ENCODE measurements around the gene MSL3B.

DNA sequence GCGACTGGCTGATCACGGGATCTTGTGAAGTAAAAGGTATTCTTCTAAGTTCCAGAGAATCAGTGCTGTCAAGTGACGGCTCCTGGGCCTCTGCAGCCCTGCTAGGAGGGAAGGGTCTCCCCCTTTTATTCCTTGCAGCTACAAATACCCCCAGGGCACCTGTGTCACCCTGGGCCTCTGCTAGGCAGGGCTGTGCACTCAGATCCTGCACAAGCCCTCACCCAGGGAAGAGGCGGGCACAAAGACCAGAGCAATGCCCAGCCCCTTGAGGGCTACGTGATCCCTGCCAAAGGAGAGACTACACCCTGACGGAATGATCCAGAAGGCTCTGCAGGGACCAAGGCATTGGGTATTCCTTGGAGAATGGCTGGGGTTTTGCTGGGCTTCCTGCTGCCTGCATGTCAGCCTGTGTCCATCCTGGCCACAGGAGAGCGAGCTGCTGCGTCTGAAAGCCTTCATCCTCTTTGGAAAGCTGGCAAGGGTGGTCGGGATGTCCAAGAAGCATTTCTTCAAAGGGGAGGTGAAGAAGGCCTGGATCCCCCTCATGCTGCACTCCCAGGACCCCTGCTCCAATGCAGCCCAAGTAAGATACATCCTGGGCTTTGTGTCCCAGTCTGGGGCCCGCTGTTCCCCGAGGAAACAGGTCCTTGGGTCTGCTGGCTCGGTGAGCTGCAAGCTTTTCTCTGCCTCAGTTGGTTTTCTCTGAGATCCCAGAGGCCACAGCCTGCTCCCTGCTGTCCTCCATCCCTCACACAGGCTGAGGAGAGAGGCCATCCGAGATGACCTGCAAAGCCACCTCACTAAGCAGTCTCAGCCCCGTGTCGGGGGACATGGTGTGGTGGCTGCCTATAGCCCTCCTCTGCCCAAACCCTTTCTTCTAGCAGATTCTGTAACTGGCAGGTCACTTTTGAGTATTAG, 38.7 kb downstream of the MSL3B start:
- TF ChIP-seq EZH2phosphoT487 (IDR thresholded peaks at IDR 0.05; ENCODE audit: low read depth), result no peak
- TF ChIP-seq, protein P1, sequence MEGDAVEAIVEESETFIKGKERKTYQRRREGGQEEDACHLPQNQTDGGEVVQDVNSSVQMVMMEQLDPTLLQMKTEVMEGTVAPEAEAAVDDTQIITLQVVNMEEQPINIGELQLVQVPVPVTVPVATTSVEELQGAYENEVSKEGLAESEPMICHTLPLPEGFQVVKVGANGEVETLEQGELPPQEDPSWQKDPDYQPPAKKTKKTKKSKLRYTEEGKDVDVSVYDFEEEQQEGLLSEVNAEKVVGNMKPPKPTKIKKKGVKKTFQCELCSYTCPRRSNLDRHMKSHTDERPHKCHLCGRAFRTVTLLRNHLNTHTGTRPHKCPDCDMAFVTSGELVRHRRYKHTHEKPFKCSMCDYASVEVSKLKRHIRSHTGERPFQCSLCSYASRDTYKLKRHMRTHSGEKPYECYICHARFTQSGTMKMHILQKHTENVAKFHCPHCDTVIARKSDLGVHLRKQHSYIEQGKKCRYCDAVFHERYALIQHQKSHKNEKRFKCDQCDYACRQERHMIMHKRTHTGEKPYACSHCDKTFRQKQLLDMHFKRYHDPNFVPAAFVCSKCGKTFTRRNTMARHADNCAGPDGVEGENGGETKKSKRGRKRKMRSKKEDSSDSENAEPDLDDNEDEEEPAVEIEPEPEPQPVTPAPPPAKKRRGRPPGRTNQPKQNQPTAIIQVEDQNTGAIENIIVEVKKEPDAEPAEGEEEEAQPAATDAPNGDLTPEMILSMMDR (IDR thresholded peaks at IDR 0.05; ENCODE audit: low read depth, low read length), result no peak
